ENCODE data around the gene ASS1.
"Not testable (repeated sequence)": the region's sequence is repeated elsewhere in the genome, so short reads cannot be mapped to it uniquely, and the experiment has no call there.

Gene ASS1

GRCh38 chr9:130419521-130420035 is 25.2 kb upstream of the ASS1 start:
- no peak for DNase-seq

DNA sequence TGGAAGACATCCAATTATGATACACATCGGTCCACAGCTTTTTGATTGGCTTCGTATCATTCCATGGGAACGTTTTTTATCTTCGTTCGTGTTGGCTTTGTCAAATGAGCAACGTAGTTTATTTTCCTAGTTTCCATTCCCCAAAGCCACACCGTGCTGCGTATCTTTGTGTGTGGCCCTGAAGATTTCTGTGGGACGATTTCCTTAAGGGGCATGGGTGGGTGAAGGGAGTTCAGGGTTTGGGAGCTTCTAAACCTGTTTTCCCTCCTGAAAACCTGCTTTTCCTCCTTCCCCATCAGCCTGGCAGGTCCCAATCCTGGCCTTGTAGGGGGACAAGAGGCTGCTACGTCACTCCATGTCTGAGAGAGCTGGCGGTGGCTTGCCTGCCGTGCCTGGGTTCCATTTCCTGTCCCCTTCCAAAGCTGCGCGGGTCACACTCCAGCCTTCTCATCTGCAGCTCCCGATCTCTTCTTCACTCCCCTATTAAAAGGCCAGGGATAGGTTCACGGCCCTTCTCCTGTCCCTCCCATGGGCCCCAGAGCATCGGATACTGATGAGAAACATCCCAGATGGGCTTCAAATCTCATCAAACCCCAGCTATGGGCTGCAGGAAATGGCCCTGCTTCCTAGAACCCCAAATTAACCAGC is 23.5 kb upstream of the ASS1 start:
- no peak for DNase-seq

DNA sequence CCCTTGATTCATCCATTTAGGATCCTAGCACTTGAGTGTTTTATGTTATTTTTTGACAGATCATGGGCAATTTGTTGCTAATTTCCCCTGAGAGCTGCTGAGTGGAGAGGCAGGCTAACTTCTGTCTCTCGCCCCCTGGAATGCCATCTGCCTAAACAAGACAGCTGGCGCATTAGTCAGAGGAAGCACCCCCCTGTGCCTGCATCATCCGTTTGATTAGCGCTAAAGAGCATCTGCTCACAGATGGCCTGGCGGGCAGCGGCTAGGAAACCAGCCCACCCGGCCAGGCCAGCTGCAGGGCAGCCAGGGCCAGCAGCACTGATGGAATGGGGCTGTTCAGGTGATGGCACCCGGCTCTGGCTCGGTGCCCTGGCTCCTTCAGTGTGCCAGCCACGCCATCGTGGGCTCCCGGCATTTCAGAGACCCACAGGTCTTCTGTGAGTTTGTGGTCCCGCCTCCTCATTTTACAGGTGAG is 22.9 kb upstream of the ASS1 start:
- DNase-seq, result peak; percentile 18

GRCh38 chr9:130422546-130422945 is 22.2 kb upstream of the ASS1 start:
- DNase-seq, result no peak

DNA sequence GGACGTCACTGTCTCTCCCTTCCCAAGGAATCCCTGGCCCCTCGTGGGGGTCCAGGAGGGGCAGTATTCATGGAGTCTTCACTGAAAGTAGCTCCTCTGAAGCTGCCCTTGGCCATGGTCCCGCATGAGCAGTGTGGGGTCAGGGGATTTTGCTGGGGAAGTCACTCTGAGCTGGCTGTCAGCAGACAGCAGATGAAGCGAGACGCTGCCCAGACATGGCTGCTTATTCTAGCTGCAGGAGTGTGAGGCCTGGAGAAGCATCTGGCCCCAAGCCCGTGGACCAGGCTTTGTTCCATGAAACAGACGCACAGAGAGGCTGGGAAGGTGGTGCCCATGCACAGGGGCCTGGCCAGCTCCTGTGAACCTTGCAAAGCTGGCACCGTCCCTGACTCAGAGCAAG is 21.5 kb upstream of the ASS1 start:
- DNase-seq, result no peak

DNA sequence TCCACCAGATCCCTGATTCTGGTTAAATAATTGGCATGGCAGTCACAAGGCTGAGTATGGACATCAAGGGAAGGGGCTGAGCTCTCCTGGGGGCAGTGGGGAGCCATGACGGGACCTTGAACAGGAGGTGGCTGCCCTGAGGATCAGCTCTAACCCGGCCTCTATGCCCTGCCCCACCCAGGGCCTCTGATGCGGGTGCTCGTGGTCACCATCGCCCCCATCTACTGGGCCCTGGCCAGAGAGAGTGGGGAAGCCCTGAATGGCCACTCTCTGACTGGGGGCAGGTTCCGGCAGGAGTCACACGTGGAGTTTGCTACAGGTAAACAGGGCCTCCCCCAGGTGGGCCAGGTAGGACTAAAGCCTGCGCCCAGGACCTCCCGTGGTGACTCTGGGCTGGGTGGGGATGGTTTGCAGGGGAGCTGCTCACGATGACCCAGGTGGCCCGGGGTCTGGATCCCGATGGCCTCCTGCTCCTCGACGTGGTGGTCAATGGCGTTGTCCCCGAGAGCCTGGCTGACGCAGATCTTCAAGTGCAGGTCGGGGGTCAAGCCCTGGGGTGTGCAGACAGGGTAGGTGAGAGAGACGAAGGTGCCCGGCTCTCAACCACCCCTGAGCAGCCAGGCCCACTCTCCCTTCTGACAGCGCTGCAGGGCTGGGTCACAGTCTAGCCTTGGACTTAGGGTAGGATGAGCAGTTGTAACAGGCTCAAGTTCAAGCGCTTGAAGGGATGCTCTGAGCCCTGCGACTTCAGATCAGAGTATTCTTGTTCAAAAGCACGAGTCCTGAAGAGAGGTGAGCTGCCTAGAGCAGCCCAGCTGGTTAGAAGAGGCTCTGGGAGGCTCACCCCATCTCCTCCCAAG is 19.9 kb upstream of the ASS1 start:
- DNase-seq, result no peak

DNA sequence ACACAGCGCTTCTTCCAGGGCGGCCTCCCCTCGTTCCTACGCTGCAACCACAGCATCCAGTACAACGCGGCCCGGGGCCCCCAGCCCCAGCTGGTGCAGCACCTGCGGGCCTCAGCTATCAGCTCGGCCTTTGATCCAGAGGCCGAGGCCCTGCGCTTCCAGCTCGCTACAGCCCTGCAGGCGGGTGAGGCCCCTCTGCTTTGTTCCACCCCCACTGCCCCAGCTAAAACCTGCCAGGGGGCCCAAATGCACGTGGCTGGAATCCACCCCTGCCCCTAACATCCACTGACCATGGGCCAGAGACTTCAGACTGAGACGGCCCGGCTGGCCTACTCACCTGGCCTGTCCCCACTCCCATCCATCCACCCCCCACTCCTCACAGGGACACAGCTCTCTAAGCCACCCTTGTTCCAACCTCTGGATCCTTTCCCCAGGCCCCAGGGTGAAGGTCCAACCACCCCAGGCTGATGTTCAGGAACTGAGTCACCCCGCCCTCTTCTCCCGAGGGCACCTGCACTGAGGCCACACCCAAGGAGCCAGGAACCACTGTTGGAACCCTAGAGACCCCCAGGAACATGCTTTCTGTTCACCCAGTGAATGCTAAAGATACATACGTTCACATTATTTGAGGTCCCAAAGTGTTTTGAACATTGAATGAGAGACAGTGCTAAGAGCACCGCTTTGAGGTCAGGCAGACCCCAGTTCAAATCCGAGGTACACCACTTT is 18.9 kb upstream of the ASS1 start:
- no peak for DNase-seq

DNA sequence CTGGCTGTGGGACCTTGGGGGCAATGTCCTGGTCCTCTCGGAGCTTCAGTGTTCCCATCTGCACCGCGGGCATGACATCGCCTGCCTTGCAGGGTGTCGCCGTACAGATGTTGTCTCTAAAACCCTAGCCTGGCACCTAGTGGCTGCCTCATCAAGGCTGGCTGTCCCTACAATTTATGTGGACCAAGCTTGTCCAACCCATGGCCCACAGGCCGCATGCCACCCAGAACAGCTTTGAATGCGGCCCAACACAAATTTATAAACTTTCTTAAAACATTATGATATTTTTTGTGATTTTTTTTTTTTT is 18.3 kb upstream of the ASS1 start:
- DNase-seq, result no peak

GRCh38 chr9:130426883-130427282 is 17.9 kb upstream of the ASS1 start:
- no peak for DNase-seq

GRCh38 chr9:130427326-130427725 is 17.4 kb upstream of the ASS1 start:
- DNase-seq, result no peak

- DNase-seq, result no peak
Measured at GRCh38 chr9:130428086-130428665, 16.6 kb upstream of the ASS1 start.

DNA sequence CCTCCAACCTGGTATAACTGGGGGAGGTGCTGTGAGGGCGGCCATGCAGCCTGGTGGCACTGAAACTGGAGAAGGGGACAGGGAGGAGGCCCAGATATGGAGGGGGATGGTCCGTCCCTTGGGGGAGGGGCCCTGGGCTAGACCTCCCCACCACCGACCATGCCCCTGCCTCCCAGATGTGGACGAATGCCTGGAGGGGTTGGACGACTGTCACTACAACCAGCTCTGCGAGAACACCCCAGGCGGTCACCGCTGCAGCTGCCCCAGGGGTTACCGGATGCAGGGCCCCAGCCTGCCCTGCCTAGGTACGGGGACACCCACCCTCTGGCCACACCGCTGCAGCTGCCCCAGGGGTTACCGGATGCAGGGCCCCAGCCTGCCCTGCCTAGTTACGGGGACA is 15.4 kb upstream of the ASS1 start:
- no peak for DNase-seq

DNA sequence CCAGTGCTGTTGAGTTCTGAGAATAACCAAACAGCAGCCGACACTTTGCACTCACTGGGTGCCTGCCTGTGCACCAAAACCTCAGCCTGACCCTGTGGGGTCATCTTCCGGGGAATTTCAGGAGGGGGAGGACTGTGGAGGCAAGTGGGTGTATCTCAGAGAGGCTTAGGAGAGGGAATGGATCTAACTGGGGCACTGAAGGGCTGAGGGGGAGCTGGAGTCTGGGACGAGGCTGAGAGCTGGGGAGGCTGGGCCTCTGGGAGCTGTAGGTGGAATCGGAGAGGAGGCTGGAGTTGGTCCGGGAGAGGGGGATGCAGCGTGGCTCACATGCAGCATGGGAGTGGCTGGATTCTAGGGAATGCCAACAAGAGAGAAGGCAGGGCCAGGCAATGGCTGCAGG is 14.9 kb upstream of the ASS1 start:
- DNase-seq, result no peak

DNA sequence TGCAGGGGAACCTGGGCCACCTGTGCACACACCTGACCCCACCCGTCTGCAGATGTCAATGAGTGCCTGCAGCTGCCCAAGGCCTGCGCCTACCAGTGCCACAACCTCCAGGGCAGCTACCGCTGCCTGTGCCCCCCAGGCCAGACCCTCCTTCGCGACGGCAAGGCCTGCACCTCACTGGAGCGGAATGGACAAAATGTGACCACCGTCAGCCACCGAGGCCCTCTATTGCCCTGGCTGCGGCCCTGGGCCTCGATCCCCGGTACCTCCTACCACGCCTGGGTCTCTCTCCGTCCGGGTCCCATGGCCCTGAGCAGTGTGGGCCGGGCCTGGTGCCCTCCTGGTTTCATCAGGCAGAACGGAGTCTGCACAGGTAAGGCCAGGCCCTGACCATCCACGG is 14.5 kb upstream of the ASS1 start:
- DNase-seq, result no peak

DNA sequence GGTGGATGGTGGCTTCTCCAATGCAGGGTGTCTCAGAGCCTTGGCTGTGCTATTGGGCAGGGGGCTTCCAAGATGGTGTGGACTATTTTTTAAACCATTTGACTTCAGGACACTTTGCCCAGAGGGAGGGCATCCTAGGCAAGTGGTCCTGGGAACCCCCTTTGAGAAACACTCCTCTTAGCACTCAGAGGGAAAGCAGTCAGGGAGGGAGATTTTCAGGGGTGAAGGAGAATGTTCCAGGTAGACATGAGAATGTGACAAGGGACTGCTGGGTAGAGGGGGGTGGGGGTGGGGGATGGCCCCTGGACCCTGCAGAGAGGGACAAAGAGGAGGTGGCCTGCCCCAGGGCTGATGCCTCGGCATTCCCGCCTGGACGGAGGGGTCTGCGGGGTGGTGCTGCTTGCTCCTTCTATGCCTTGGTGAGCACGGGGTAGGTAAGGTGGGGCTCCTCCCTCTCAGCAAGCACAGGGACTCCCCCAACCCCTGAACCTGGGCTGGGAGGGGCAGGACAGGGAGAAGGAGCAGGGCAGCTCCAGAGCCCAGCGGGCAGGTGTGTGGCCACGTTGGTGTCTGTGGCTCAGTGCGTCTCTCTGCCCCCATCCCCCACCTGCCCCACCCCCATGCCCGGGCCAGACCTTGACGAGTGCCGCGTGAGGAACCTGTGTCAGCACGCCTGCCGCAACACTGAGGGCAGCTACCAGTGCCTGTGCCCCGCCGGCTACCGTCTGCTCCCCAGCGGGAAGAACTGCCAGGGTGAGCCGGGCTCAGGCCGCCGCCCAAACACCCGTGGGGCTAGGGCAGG is 13.8 kb upstream of the ASS1 start:
- DNase-seq, result no peak

DNA sequence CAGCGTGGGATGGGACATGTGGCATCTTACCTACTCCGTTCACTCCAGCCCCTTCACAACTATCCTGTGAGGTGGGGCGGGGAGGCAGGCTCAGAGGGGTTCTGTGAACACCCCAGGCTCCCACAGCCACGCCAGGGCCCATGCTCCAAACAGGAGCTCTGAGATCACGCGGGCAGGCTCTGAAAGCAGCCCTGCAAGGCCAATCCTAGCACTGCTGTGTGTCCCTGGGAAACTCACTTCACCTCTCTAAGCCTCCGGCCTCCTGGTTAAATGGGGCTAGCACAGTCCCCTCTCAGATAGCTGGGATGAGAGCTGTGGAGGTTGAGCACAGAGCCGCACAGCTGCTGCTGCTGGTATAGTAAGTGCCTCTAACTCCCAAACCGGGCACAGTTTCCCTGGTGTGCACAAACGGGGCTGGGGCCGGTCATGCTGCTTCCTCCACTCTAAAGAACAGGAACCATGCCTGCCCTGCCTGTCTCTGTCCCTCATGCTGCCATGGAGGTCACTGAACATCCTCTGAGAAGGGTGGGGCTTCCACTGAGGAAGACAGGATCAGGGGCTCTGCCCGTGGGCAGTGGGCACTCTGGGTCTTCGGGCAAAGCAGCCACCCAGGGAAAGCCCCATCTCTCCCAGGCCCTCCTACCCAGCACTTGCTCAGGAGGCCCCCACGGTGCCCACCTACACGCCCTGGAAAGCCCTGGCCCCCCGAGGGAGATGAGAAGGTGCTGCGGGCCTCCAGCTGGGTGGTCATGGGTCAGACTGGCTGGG is 13.0 kb upstream of the ASS1 start:
- DNase-seq, result no peak

DNA sequence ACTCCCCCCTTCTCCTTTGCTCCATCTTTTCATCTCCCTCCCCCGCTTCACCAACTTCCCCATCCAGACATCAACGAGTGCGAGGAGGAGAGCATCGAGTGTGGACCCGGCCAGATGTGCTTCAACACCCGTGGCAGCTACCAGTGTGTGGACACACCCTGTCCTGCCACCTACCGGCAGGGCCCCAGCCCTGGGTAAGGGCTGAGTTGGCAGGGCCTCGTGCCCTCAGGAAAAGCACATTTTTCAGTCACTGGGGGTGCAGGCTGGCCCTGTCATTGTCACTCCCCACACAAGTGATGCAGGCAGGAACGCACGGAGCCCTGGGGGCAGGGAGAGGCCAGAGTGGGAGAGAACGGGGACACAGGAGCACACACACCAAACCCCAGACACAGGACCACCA is 12.4 kb upstream of the ASS1 start:
- no peak for DNase-seq

DNA sequence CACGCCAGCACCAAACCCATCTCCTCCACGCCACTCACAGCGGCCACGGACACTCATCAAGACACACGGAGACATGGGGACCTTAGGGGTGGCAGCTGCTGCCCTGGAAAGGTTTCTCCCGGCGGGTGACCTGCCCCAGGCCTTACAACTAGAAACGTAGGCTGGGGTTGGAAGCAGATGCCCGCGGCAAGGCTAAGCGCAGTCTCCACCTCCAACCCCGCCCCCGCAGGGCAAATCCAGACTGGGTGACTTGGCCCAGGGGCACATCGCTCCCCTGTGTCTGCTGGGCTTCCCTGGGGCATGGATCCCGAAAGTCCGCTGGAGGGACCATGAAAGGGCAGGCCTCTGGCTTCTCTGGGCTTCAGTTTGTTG is 12.0 kb upstream of the ASS1 start:
- DNase-seq, result no peak

DNA sequence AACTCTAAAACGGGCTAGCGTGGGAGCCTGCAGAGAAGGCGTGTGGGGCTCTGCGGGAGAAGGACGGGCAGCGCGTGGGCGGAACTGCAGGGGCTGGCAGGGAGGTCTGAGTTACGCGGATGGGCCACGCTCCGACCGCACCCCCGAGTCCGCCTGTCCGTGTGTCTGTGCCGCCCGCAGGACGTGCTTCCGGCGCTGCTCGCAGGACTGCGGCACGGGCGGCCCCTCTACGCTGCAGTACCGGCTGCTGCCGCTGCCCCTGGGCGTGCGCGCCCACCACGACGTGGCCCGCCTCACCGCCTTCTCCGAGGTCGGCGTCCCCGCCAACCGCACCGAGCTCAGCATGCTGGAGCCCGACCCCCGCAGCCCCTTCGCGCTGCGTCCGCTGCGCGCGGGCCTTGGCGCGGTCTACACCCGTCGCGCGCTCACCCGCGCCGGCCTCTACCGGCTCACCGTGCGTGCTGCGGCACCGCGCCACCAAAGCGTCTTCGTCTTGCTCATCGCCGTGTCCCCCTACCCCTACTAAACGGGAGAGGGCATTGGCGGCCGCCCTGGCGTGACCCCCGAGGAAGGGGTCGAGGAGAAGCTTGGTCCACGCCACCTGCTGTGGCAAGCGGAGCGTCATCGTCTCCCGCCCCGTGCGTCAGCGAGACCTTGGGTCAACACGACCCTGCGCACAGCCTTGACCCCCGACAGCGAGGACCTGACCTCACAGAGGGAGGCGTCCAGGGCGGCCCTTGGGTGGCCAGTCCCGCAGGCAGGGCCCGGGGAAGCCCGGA is 11.4 kb upstream of the ASS1 start:
- DNase-seq, result peak; percentile 30

DNA sequence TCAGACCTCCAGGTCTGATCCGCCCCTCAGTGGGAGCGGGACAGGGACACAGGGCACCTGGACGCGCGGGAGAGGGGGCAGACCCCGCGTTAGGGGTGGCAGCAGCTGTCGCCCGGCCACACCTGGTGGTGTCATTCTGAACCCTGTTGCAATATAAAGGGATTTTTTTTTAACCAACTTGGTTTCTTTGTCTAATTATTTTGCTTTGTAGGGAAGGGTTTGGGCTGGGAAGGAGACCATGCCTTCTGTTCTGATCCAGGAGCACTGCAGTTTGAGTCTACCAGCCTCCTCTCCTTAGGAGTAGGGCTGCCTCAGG is 10.9 kb upstream of the ASS1 start:
- DNase-seq, result no peak

DNA sequence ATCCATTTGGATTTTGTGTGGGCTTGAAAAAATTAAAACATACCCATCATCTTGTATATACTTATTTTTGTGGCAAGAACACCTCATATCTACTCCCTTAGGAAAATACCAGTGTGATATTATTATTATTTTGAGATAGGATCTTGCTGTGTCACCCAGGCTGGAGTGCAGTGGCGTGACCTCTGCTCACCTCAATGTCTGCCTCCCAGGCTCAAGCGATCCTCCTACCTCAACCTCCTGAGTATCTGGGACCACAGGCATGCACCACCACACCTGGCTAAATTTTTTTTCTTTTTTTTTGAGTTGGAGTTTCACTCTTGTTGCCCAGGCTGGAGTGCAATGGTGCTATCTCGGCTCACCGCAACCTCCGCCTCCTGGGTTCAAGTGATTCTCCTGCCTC is 10.1 kb upstream of the ASS1 start:
- DNase-seq, result not testable (repeated sequence)
